AG04450 (cell line): ENCODE data around the gene SH2D3C. TPM values are rescaled to one million over a fixed set of nuclear protein-coding genes. Genes with fewer than 3 reads are reported as not detected.

Source experiments
- CTCF ChIA-PET: fragments of 300-600, 350-600 bp; formaldehyde crosslinking; extraction: SDS; loops from one replicate; lab custom pipeline; 2022; ENCODE audit warnings: antibody characterized with exemption, inconsistent platforms; lab: Charles Lee
- POLR2A ChIA-PET: fragments of 350-600 bp; formaldehyde crosslinking; extraction: SDS; loops from one replicate; lab custom pipeline; 2021; ENCODE audit warnings: antibody characterized with exemption, inconsistent platforms; lab: Yijun Ruan, JAX
- DNase-seq: peaks from one replicate; pipeline ENCODE4 v3.0.0-alpha.2; 2011; ENCODE audit warnings: low read depth, low spot score
- H3K27ac ChIP-seq: one replicate; pipeline ENCODE4 v1.5.1; 2012; ENCODE audit warnings: low read depth, low read length, control low read depth
- H3K27me3 ChIP-seq: one replicate; pipeline ENCODE4 v1.6.0; 2012; ENCODE audit warnings: low read length; ENCODE audit not compliant: control insufficient read depth, insufficient read depth
- H3K4me3 ChIP-seq: 2 replicates; pipeline ENCODE4 v1.5.1; 2011; ENCODE audit warnings: mild to moderate bottlenecking, low read depth, low read length, control low read depth
- H3K9me3 ChIP-seq: 2 replicates; pipeline ENCODE4 v1.5.1; 2012; ENCODE audit warnings: low read length; ENCODE audit not compliant: control insufficient read depth, insufficient read depth
- CTCF ChIP-seq: IDR thresholded peaks from 2 replicates; pipeline ENCODE4 v1.5.1; 2011; ENCODE audit warnings: low read depth, low read length, control low read depth, inconsistent platforms
- polyA plus RNA-seq: library from polyadenylated mRNA; depleted of rRNA; stranded (reverse); fragments of >200 nt; gene quantifications from 2 replicates; pipeline ENCODE4 v1.2.3, GENCODE V29; 2011

The SH2D3C gene
- polyA plus RNA-seq, 1 experiment, result not detected

- H3K27ac ChIP-seq, result no peak overlapping the region
- CTCF ChIA-PET, result interaction anchor here (0.7 to 1.7 kb wide), 2 partner anchors 12 to 133 kb away, joined by 3 to 11 read pairs; partner anchors contain the start of gene TOR2A
- POLR2A ChIA-PET, result interaction anchor here (0.5 to 0.7 kb wide), 2 partner anchors 12 to 80 kb away, joined by 3 read pairs; partner anchors contain the start of gene FPGS
- H3K4me3 ChIP-seq, result no peak overlapping the region
- H3K27me3 ChIP-seq, result no peaks in the 10 kb centered on the region
- no peak for TF ChIP-seq CTCF
- DNase-seq, result no peak
- no peaks in the 10 kb centered on the region; the same call in 1 of the 2 replicates for H3K9me3 ChIP-seq
Measured at GRCh38 chr9:127723013-127723412, 55.5 kb downstream of the SH2D3C start.

- H3K27ac ChIP-seq, result no peak overlapping the region
- no peaks in the 10 kb centered on the region; the same call in 1 of the 2 replicates for H3K9me3 ChIP-seq
- no peak for TF ChIP-seq CTCF
- H3K4me3 ChIP-seq, result no peak overlapping the region
- POLR2A ChIA-PET, result no interaction called here
- CTCF ChIA-PET, result interaction anchor here (1.0 kb wide), 1 partner anchor 13 kb away, joined by 4 read pairs; the partner anchor contains the start of gene TOR2A
- H3K27me3 ChIP-seq, result no peaks in the 10 kb centered on the region
- no peak for DNase-seq
Measured at GRCh38 chr9:127722055-127722745, 56.3 kb downstream of the SH2D3C start.

- CTCF ChIA-PET, result interaction anchor here (1.0 kb wide), 1 partner anchor 13 kb away, joined by 4 read pairs; the partner anchor contains the start of gene TOR2A
- no peaks in the 10 kb centered on the region; the same call in 1 of the 2 replicates for H3K9me3 ChIP-seq
- H3K27me3 ChIP-seq, result no peaks in the 10 kb centered on the region
- no peak overlapping the region for H3K4me3 ChIP-seq
- TF ChIP-seq CTCF, result no peak
- H3K27ac ChIP-seq, result no peak overlapping the region
- no peak for DNase-seq
- POLR2A ChIA-PET, result no interaction called here
Measured at GRCh38 chr9:127721391-127721821, 57.1 kb downstream of the SH2D3C start.

GRCh38 chr9:127720865-127721227 lies 57.6 kb downstream of the SH2D3C start:
- ChIA-PET CTCF (no interaction called here), POLR2A (no interaction called here)
- no peak for DNase-seq
- H3K27ac ChIP-seq, result no peak overlapping the region
- no peaks in the 10 kb centered on the region; the same call in 1 of the 2 replicates for H3K9me3 ChIP-seq
- no peaks in the 10 kb centered on the region for H3K27me3 ChIP-seq
- H3K4me3 ChIP-seq, result no peak overlapping the region
- TF ChIP-seq CTCF, result no peak
